HG03439 (cell line): Measurements from ENCODE around the gene HOXD9.

Source experiments
- ATAC-seq: cut with Tn5 transposase; IDR thresholded peaks from one replicate; pipeline ENCODE4 v1.9.1; 2021; ENCODE audit warnings: mild to moderate bottlenecking, moderate library complexity; ENCODE audit not compliant: unreplicated experiment

Gene HOXD9

DNA sequence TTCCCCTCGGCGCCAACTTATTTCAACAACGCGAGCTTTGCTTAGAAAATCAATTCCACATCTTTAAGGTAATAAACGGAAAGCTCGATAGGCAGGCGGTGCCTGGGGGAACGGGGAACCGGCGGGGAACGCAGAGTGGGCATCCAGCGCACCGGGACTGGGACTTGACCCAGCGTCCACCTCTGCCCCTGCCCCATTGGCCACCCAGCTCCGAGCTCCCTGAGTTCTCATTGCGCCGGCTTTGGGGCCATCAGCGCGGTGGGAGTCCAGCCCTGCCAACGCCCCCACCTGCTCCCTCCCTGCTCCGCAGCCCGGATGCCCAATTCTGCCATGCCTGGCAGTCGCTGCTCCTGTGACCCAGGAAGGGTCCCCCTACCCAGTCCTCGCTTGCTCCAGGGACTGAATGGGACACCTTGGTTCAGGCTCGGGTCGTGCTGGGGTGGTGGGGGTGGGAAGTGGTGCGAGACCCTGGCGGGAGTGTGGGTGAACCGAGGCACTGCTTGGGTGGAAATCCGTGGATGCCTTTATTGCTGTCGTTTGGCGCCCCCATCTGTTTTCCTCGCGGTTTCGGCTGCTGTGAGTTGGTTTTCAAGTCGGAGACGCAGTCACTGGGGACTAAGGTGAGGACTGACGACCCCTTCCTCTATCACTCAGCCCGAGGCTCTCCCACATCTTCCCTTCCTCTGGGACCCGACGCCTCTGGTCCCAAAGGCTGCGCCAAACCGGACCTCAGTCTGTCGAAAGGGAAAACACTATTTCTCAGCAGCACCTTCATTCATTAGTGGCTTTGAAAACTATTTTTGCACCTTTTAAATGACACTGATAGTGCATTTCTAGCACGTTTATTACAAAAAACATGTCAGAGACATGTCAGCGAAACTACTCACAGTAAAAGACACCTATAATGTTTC, 36.4 kb upstream of the HOXD9 start:
- no peak for ATAC-seq

DNA sequence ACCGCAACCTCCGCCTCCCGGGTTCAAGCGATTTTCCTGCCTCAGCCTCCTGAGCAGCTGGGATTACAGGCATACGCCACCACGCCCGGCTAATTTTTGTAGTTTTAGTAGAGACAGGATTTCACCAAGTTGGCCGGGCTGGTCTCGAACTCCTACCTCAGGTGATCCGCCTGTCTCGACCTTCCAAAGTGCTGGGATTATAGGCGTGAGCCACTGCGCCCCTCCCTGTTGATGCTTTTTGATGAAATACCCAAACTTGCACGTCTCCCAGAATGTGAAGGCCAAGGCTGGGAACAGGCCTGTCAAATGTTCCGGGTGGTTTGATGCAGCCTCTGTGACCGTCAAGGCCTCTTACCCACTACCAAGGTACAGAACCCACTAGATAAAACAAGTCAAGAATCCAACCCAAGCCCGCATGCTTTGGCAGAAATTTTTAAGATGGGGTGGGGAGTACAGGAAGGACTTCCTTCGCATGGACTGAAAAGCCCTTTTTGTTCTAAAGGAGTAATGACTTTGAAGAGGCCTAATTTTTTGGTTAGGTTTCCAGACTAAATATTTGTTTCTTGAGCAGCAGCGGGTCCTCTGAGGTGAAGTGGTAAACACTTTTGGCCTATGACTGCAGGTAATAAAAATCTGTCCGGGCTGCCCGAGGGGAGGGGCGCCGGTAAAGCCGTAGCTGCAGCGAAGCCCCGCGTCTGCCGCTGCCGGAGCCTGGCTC, 35.0 kb upstream of the HOXD9 start:
- ATAC-seq = no peak

DNA sequence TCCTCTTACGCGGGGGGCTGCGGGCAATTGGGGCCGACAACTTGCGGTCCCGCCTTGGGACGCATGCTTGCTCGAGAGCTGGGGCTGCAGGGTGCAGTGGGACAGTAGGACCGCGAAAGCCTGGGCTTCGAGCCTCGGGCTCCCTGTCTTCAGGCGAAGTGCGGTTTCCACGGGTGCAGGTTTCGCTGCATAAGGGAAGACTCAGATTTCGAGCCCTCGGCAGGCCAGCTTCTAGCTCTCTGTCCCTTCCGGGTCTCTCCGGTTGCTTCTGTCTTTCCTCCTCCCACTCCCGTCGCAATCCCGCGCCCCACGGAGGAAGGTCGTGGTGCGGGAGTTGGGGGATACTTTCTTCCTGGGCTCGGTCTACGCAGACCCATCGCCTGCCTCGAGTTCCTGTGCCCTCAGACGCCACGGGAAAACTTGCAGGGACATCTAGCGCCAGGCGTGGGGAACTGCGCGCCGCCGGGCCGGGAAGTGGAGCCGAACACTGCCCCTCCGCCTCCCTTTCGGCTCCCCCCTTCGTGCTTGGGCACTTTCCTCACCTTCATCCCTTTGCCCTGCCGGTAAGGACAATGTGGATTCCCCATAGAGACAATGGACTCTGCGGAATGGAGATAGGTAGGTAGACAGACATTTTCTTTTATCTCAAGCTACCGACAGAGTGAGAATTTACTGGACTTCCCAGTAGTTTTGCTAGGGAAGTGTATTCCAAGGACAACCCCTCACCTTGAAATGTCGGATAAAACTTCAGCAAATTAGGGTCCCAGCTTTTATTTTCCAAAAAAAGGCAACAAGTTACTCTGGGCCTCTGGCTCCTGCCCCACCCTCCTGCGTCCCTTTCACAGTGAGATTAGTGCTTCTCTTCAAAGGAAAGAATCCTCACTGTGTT, 34.2 kb upstream of the HOXD9 start:
- no peak for ATAC-seq

DNA sequence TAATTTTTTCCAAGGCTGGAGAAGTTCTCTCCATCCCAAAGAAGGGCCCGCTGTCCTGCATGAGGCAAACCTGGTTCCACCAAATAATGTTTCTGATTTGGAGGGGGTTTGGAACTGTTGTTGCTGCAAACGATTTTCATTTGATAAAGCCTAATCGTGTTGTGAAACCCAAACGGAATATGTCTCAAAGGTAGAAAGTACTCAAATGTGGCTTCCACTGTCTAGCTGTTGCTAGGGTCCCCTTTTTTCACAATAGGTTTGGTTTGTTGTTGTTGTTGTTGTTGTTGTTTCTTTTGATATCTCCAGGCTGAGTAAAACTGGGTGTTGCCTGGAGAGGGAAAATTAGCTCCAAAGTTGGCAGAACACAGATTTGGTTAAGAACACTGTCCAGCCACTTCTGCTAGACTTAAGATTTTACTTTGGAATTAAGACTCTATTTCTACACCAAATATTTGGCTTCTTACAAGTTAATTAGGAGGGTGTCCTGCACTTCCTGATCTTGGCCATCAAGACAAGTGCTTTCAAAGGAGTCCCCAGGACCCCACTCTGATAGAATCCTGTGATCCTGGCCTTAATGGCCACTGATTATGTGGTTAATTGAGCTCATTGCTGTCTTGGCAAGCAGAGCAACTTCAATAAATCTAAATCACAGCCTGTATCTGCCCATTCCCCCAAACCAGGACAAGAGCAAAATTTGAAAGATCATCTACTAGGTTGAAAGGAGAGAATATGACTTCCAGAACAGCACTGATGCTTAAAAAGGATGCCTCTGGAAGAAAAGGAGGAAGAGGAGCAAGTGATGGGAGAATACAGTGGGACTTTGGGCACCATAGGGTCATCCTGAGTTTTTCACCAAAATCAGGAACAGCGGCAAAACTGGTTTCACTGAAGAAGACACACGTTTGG, 33.3 kb upstream of the HOXD9 start:
- ATAC-seq = no peak

GRCh38 chr2:176089843-176090395, 32.6 kb upstream of the HOXD9 start:
- no peak for ATAC-seq

GRCh38 chr2:176090862-176091261, 31.7 kb upstream of the HOXD9 start:
- ATAC-seq = no peak

- no peak for ATAC-seq
Observed at GRCh38 chr2:176091329-176092258, 30.9 kb upstream of the HOXD9 start.

DNA sequence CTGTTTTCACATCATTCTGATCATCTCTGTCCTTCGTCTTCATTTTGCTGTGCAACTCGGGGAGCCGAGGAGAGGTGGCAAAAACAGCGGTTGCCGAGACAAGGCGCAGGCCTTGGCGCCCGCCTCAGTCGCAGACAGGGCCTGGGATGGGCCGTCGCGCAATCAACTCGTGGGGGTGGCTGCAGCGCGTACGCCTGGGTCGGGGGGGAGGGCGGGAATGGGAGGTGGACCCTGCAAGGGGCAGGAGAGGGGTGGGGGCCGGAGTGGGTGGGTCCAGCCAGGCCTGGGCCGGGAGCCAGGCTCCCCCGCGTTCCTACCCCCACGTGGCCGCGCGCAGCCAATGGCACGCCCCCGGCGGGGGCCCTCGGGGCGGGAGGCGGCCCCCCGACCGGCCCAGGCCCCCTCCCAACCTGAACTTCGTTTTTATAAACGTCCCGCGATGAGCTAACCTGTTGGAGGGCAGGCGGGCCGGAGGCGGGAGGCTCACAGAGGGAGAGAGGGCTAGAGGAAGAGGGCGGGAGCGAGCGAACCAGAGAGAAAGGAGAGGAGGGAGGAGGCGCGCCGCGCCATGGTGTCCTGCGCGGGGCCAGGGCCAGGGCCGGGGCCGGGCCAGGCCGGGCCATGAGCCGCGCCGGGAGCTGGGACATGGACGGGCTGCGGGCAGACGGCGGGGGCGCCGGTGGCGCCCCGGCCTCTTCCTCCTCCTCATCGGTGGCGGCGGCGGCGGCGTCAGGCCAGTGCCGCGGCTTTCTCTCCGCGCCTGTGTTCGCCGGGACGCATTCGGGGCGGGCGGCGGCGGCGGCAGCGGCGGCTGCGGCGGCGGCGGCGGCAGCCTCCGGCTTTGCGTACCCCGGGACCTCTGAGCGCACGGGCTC, 30.0 kb upstream of the HOXD9 start, which contains the start of gene HOXD13:
TSS of gene HOXD13 (plus strand) at position 452 of the 875 bp plus-strand sequence. CDS start at position 622, 170 bp downstream.
- ATAC-seq = no peak

- ATAC-seq = no peak
Observed at GRCh38 chr2:176093145-176093897, 29.2 kb upstream of the HOXD9 start.

DNA sequence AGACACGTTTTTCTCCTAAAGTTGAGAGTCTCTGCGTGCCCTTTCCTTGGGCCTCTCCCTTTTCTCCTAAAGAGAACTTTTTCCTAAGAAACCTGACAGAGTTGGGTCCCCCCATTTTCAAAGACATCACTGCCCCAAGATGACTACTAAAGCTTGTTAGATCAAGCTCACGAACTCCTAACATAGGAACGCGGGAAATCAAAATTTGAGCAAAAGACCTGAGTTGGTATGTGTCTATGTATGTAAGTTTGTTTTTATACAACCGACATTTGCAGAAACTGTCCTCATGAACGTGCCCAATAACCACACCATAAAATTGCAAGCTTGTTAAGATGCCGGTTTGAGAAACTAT, 28.6 kb upstream of the HOXD9 start:
- no peak for ATAC-seq

GRCh38 chr2:176094349-176094748, 28.2 kb upstream of the HOXD9 start:
- no peak for ATAC-seq

GRCh38 chr2:176095421-176095820, 27.1 kb upstream of the HOXD9 start:
- no peak for ATAC-seq

DNA sequence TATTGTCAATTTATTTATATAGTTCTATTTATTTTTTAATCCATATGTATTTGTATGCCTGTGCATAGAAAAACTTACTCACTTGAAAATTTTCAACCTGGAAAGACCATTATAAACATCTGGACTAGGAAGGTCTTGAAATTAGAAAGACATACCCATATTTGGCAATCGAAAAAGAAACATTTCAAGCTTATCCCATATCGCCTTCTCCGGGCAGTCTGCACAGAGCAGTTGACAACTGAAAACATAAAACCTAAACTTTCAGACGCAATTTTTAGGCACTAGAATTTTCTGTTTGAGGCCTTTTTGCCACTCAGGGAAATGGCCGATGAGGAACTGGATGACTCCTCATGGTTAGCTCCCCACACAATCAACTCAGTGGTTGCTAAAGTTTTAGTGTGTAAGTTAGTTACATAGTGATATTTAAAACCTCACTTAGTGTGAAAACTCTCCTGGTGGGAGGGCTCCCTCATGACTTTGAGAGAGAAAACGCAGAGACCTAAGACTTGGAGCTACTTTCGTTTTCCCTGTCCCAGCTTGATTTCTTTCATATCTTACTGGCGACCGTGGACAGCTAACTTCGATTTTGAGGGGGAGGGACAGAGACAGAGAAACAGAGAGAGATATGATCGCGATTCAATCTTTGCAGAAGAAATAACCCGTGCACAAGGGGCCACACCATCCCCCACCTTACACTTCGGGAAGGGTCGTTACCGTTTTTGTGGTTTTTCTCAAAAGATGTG, 26.1 kb upstream of the HOXD9 start:
- no peak for ATAC-seq

- ATAC-seq = peak; percentile 90
Observed at GRCh38 chr2:176096986-176097819, 25.3 kb upstream of the HOXD9 start.

- ATAC-seq = no peak
Observed at GRCh38 chr2:176097820-176098365, 24.6 kb upstream of the HOXD9 start.
